ENCODE results near the gene ZBTB43.
"Not testable (repeated sequence)": the region's sequence is repeated elsewhere in the genome, so short reads cannot be mapped to it uniquely, and the experiment has no call there.

ZBTB43 gene

GRCh38 chr9:126822278-126822677 lies 17.4 kb downstream of the ZBTB43 start:
- Histone ChIP-seq H3K27me3 (ENCODE audit: insufficient read depth, low read length, poor library complexity, severe bottlenecking) (no peaks in the 10 kb centered on the region), H3K36me3 (ENCODE audit: insufficient read depth, low read length) (peaks cover 22% of the 10 kb centered on the region; the same call in 1 of the 2 replicates), H3K9me2 (replicated peaks; ENCODE audit: low read depth, low read length) (no peaks in the 10 kb centered on the region), H3K79me2 (ENCODE audit: insufficient read depth, low read length) (peaks cover 34% of the 10 kb centered on the region), H3K9me3 (ENCODE audit: insufficient read depth, low read depth, low read length) (peaks cover 17% of the 10 kb centered on the region; the same call in 1 of the 2 replicates), H4K20me1 (ENCODE audit: insufficient read depth, low read length, poor library complexity, severe bottlenecking) (no peaks in the 10 kb centered on the region), H3K4me2 (ENCODE audit: low read depth, low read length, poor library complexity, severe bottlenecking) (no peak overlapping the region), H3K9ac (ENCODE audit: low read depth, low read length, poor library complexity, severe bottlenecking) (no peak overlapping the region), H3K4me3 (ENCODE audit: low read length, poor library complexity, severe bottlenecking) (no peak overlapping the region), H3F3A (ENCODE audit: low read depth) (no peaks in the 10 kb centered on the region), H2AFZ (ENCODE audit: low read length) (no peak overlapping the region), H3K4me1 (ENCODE audit: insufficient read depth, low read length, poor library complexity, severe bottlenecking) (no peaks in the 10 kb centered on the region)
- TF ChIP-seq CTCF (conservative IDR thresholded peaks at IDR 0.05; ENCODE audit: low read length) (no peak), EZH2phosphoT487 (IDR thresholded peaks at IDR 0.05; ENCODE audit: borderline replicate concordance) (no peak)

- no peak overlapping the region for H3K4me3 ChIP-seq (ENCODE audit: low read length, poor library complexity, severe bottlenecking)
- H3F3A ChIP-seq (ENCODE audit: low read depth) = no peaks in the 10 kb centered on the region
- H4K20me1 ChIP-seq (ENCODE audit: insufficient read depth, low read length, poor library complexity, severe bottlenecking) = no peaks in the 10 kb centered on the region
- peaks cover 31% of the 10 kb centered on the region for H3K79me2 ChIP-seq (ENCODE audit: insufficient read depth, low read length)
- peaks cover 19% of the 10 kb centered on the region; the same call in 1 of the 2 replicates for H3K36me3 ChIP-seq (ENCODE audit: insufficient read depth, low read length)
- no peaks in the 10 kb centered on the region for H3K9me2 ChIP-seq (replicated peaks; ENCODE audit: low read depth, low read length)
- no peak overlapping the region for H2AFZ ChIP-seq (ENCODE audit: low read length)
- H3K4me2 ChIP-seq (ENCODE audit: low read depth, low read length, poor library complexity, severe bottlenecking) = no peak overlapping the region
- H3K9ac ChIP-seq (ENCODE audit: low read depth, low read length, poor library complexity, severe bottlenecking) = no peak overlapping the region
- H3K9me3 ChIP-seq (ENCODE audit: insufficient read depth, low read depth, low read length) = peaks cover 17% of the 10 kb centered on the region; the same call in 1 of the 2 replicates
- H3K27me3 ChIP-seq (ENCODE audit: insufficient read depth, low read length, poor library complexity, severe bottlenecking) = no peaks in the 10 kb centered on the region
- no peak for TF ChIP-seq CTCF (conservative IDR thresholded peaks at IDR 0.05; ENCODE audit: low read length)
- no peak for TF ChIP-seq EZH2phosphoT487 (IDR thresholded peaks at IDR 0.05; ENCODE audit: borderline replicate concordance)
- no peaks in the 10 kb centered on the region for H3K4me1 ChIP-seq (ENCODE audit: insufficient read depth, low read length, poor library complexity, severe bottlenecking)
Measured at GRCh38 chr9:126822873-126823272, 18.0 kb downstream of the ZBTB43 start.

GRCh38 chr9:126824052-126824451 lies 19.2 kb downstream of the ZBTB43 start:
- H2AFZ ChIP-seq (ENCODE audit: low read length); H3K4me3 ChIP-seq (ENCODE audit: low read length, poor library complexity, severe bottlenecking); H3K4me1 ChIP-seq (ENCODE audit: insufficient read depth, low read length, poor library complexity, severe bottlenecking); H3K9me3 ChIP-seq (ENCODE audit: insufficient read depth, low read depth, low read length); H3K9ac ChIP-seq (ENCODE audit: low read depth, low read length, poor library complexity, severe bottlenecking); H4K20me1 ChIP-seq (ENCODE audit: insufficient read depth, low read length, poor library complexity, severe bottlenecking); H3F3A ChIP-seq (ENCODE audit: low read depth); H3K27me3 ChIP-seq (ENCODE audit: insufficient read depth, low read length, poor library complexity, severe bottlenecking); H3K4me2 ChIP-seq (ENCODE audit: low read depth, low read length, poor library complexity, severe bottlenecking); H3K9me2 ChIP-seq (replicated peaks; ENCODE audit: low read depth, low read length): not testable (repeated sequence)
- Histone ChIP-seq H3K36me3 (ENCODE audit: insufficient read depth, low read length) (peaks cover 14% of the 10 kb centered on the region; the same call in 1 of the 2 replicates), H3K79me2 (ENCODE audit: insufficient read depth, low read length) (peaks cover 21% of the 10 kb centered on the region)

GRCh38 chr9:126827227-126827626 lies 22.4 kb downstream of the ZBTB43 start:
- Histone ChIP-seq H3K4me1 (ENCODE audit: insufficient read depth, low read length, poor library complexity, severe bottlenecking) (peaks cover 6% of the 10 kb centered on the region), H3K9ac (ENCODE audit: low read depth, low read length, poor library complexity, severe bottlenecking) (no peak overlapping the region), H3K9me2 (replicated peaks; ENCODE audit: low read depth, low read length) (no peaks in the 10 kb centered on the region), H3K9me3 (ENCODE audit: insufficient read depth, low read depth, low read length) (no peaks in the 10 kb centered on the region), H4K20me1 (ENCODE audit: insufficient read depth, low read length, poor library complexity, severe bottlenecking) (no peaks in the 10 kb centered on the region), H3K4me3 (ENCODE audit: low read length, poor library complexity, severe bottlenecking) (no peak overlapping the region), H3K27me3 (ENCODE audit: insufficient read depth, low read length, poor library complexity, severe bottlenecking) (no peaks in the 10 kb centered on the region), H3K4me2 (ENCODE audit: low read depth, low read length, poor library complexity, severe bottlenecking) (no peak overlapping the region), H2AFZ (ENCODE audit: low read length) (no peak overlapping the region), H3K36me3 (ENCODE audit: insufficient read depth, low read length) (peaks cover under 1% of the 10 kb centered on the region; the same call in 1 of the 2 replicates), H3K79me2 (ENCODE audit: insufficient read depth, low read length) (peaks cover 20% of the 10 kb centered on the region), H3F3A (ENCODE audit: low read depth) (no peaks in the 10 kb centered on the region)
- TF ChIP-seq EZH2phosphoT487 (IDR thresholded peaks at IDR 0.05; ENCODE audit: borderline replicate concordance) (no peak), CTCF (conservative IDR thresholded peaks at IDR 0.05; ENCODE audit: low read length) (no peak)
